ENCODE results near the gene ELF3.

DNA sequence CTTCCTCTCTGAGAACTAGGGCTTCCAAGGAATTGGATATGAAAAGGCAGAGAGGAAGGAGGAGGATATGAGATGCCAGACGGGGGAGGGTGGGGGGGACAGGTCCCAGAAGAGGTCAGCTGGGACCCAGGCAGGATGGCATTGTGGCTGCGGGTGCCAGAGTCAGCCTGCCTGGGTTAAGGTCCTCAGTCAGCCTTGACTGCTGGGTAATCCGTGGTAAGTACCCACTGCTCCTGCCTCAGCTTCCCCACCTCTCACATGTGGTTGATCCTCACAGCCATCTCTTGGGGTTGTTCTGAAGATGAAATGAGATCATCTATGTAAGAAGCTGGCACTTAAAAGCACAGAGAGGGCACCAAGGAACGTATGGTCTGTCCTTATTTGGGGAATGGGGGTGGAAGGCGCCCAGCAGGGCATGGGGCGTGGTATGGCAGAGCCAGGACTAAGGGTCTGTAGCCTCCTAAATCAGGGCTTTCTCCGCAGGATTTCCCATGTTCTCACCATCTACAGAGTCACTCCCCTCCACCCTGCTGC, 23.8 kb downstream of the ELF3 start:
- TF ChIP-seq POLR2A (IDR thresholded peaks at IDR 0.05): no peak
- no peak for TF ChIP-seq EP300 (IDR thresholded peaks at IDR 0.05)
